ENCODE data around the gene RFPL2. TPM values are rescaled to one million over a fixed set of nuclear protein-coding genes. Genes with fewer than 3 reads are reported as not detected.
"Not testable (repeated sequence)": the region's sequence is repeated elsewhere in the genome, so short reads cannot be mapped to it uniquely, and the experiment has no call there.

The RFPL2 gene
- total RNA-seq, 1 donor from 2014 or later = not detected

DNA sequence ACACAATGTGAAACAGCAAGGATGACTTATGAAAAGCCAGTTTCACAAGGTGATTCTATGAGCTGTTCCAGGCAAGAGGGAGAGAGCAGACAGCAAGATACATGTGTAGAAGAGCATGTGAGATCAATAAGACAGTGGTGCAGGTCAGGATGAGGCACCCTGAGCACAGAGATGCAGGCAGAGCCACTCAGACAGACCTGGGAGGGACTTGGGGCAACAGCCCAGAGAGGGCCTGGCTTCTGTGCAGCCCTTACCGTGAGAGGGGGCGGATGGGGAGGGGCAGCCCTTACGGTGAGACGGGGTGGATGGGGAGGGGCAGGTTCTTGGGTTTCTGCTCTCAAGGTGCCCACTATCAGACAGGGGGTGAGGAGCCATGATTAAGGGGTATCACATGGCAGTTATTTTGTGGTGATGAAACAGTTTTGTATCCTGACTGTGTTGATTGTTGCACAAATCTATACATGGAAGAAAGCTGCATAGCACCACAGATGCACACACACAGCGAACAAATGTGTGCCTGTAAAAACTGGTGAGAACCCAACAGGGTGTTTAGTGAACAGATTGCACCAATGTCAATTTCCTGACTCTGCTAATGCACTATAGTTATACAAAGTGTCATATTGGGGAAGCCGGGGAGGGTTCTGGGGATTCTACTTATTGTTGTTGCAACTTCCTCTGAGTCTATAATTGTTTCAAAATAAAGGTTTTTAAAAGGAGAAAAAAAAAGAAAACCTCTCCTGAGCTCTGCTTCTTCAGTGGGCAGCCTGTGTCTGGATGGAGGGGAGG, 40.6 kb downstream of the RFPL2 start:
- DNase-seq = no peak

DNA sequence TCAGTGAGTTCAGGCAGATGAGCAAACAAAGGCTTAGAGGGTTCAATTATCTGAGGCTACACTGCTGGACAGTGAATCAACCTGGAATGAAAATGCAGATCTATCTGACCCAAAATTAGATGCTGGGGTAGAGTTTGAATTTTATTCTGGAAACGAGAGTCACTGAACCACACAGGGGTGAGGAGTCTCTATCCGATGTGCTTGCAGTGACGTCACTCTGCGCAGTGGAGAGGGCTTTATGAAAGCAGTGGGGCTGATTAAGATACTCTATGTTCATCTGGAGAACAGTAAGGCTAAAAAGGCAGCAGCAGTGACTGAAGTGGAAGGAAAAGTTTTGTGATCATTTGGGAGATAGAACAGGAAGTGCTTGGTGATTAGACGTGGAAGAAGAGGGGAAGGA, 44.5 kb downstream of the RFPL2 start:
- DNase-seq = not testable (repeated sequence)

DNA sequence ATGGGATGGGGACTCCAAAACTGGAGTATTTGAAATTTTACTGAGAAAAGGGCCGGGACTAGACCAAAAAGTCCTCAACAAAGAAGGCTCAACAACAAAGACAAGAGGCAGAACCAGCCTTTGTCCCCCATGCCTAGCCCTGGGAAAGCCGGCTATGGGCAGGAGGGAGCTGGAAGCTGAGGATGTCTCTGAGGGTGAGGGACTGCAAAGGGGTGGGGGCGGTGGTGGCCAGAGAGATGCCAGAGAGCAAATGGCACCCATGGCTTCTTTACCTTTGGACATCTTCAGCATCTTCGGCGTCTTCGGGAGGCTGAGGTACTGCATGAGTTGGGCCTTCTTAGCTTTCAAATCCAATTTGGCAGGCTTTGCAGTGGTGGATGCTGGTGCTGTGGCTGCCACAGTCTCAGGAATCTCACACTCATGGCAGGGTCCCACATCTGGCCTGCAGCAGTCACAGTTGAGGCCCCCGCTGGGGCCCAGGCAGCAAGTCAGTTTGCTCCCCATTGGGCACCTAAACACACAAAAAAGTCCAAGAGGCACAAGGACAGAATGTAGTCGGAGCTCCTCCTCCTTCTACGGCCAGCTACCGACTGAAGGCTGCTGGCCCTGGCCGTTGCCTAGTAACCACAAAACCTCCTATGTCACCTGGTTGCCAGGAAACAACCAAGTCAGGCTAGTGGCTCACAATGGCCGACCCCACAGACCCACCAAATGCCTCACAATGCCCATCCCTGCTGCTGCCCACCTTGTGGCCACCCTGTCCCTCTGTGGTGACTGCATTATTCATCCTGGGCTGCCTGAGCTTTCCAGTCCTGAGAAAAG, 46.0 kb downstream of the RFPL2 start, which contains the start of gene C22orf42:
TSS of gene C22orf42 (minus strand) at position 592 of the 822 bp plus-strand sequence. CDS start at position 504, 88 bp downstream.
- no peak for DNase-seq

DNA sequence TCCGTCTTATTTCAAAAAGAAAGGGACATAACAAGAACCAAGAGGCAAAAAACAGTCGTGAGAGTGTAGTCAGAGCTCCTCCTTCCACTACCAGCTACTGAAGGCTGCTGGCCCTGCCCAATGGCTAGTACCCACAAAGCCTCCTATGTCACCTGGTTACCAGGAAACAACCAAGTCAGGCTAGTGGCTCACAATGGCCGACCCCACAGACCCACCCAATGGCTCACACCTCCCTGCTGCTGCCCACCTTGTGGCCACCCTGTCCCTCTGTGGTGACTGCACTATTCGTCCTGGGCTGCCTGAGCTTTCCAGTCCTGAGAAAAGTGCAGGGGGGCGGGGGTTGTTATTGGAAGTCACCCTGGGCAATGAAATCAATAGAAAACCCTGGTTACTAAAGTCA, 47.2 kb downstream of the RFPL2 start:
- not testable (repeated sequence) for DNase-seq

DNA sequence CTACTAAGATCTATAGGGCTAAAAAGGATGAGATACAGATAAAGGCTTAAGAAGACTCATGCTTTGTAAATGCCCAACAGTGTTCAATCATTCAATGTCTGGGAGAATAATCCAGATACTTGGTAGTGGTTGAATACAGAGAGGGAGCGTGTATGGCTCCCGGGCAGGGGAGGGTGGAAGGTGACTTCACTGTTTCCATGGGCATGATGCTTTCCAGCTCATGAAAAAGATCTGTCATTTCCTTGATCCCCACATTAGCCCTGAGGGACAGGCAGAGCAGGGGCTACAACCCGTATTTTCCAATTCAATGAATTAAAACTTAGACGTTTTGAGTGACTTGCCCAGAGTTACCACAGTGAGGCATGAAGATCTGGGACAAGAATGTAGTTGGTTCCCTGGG, 50.1 kb downstream of the RFPL2 start:
- DNase-seq = not testable (repeated sequence)

DNA sequence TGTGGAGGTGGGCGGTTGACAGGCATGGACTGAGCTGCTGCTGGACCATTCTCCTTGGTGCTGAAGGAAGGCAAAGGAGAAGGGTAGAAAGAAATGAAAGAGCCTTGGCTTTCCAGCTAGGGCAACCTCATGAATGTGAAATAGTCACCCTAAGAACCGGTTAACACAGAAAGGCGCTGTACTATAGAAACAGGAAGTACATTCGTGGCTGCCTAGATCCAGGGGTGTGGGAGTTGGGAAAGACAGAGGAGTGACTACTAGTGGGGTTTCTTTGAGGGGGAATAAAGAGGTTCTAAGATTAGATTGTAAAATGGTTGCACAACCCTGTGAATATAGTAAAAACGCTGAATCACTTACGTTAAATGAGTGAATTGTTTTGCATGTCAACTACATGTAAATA, 53.2 kb downstream of the RFPL2 start:
- not testable (repeated sequence) for DNase-seq

DNA sequence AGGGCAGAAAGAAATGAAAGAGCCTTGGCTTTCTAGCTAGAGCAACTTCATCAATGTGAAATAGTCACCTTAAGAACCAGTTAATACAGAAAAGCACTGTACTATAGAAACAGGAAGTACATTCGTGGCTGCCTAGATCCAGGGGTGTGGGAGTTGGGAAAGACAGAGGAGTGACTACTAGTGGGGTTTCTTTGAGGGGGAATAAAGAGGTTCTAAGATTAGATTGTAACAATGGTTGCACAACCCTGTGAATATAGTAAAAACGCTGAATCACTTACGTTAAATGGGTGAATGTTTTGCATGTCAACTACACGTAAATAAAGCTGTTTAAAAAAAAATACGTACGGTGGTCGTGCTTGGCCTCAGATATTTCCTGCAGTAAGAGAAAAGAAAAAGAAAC, 54.2 kb downstream of the RFPL2 start:
- not testable (repeated sequence) for DNase-seq

DNA sequence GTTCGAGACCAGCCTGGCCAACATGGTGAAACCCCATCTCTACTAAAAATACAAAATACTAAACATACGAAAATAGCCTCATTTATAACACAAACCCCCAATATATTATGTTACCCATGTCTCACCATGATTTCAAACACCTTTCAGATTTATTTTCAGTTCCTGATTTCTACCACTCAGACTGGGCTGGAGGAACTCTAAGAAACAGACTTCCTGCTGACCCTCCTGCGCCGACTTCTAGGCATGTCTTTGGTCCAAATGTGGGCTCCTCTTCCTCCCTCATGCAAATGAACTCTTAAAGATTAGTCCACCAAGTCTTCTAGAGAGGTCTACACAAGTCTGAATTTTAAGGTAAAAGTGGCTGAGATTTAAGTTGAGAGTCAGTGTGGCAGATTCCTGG, 56.5 kb downstream of the RFPL2 start:
- DNase-seq = not testable (repeated sequence)

DNA sequence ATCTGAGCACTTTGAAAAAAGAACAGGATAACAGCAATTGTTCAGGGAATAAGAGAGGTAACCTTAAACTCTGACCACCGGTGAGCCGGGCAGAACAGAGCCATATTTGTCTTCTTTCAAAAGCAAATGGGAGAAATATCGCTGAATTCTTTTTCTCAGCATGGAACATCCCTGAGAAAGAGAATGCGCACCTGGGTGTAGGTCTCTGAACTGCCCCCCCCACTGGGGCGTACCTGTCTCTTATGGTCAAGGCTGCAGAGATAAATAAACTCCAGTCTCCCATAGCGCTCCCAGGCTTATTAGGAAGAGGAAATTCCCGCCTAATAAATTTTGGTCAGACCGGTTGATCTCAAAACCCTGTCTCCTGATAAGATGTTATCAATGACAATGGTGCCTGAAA, 57.7 kb downstream of the RFPL2 start:
- DNase-seq = not testable (repeated sequence)

DNA sequence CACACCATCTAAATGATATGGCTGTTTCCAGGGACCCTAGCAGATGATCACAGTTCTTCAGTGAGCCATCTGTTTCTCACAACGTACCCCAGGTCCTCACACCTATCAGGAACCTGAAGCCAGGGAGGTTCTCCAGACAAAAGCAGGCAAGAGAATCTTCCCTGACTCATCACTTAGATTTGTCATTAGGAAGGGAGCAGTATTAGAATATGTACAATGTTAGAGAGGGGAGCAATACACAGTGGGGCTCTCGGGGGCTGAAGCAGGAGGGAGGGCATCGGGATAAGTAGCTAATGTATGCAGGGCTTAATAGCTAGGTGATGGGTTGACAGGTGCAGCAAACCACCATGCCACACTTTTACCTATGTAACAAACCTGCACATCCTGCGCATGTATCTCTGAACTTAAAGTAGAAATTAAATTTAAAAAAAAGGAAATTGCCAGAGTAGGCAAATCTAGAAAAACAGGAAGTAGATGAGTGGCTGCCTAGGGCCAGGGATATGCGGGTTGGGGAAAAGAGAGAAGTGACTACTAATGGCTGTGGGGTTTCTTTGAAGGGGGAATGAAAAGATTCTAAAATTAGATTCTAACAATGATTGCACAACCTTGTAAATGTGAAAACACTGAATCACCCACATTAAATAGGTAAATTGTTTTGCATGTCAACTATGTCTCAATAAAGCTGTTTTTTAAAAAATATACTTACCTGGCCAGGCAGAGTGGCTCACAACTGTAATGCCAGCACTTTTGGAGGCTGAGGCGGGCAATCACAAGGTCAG, 60.2 kb downstream of the RFPL2 start:
- peak; percentile 0 for DNase-seq

DNA sequence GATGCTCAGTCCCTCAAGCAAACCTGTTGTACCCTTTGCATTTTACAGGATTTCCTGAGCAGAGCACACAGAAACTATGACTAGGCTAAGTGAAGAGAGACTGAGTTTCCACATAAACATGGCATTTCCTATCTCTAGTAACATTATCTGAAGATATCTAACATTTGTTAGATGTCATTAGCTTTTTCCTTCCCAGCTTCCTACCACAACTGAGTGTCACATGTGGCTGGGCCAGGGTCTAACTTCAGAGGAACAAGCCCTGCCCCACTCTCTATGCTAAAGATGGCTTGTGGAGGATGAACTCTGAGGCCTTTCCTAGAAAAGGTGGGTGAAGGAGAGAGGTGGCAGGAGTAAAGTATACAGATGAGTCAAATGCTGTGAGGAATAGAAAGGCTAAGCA, 62.3 kb downstream of the RFPL2 start:
- DNase-seq = no peak

DNA sequence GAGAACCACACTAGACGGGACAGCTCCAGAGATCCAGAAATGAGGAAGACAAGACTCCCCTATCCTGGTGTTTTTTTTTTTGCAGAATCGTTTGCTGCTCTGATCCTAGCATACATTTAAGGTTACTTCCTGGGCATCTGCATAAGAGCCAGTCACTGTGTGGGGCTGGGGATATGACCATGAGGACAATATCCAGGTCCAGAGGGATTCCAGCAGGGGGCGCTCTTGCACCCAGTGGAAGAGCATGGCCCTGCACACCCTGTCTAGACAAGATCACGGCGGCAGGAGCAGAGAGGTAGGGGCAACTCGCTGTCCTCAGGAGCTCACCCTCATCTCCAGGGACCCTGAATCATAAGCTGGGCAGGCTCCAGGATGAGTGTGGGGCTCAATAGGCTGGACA, 64.2 kb downstream of the RFPL2 start:
- not testable (repeated sequence) for DNase-seq

Small RNA genes within 50 kb of the gene (small RNA-seq; reads per million reads assigned to genes)
- gene RF02171 (ENCODE audit: low replicate concordance) = not detected

Other genes with a start within 250 kb of the RFPL2 start
- gene SLC5A1, start 161.8 kb downstream of the RFPL2 start, total RNA-seq = 13.7 TPM
- not detected for gene C22orf42, start 45.8 kb downstream of the RFPL2 start, total RNA-seq
- 0.79 TPM for gene SLC5A4, start 50.3 kb upstream of the RFPL2 start, total RNA-seq
- gene RFPL3, start 152.8 kb upstream of the RFPL2 start, total RNA-seq = not detected
- gene RTCB, start 207.2 kb upstream of the RFPL2 start, total RNA-seq = 77.5 TPM